Liver (tissue), 9 donors: ENCODE measurements around the gene HRH3. TPM values are rescaled to one million over a fixed set of nuclear protein-coding genes. Genes with fewer than 3 reads are reported as not detected.

Source experiments
- DNase-seq: peaks from one replicate; pipeline ENCODE4 v3.0.0-alpha.2; 2017; ENCODE audit warnings: low spot score
- H3K27ac ChIP-seq, 2 donors: one replicate each; pipeline ENCODE4 v1.7.0; 2013; ENCODE audit warnings: inconsistent platforms in 2 of 2, low read length in 2 of 2, control low read depth in 1 of 2, low read depth in 1 of 2, mild to moderate bottlenecking in 1 of 2
- H3K27me3 ChIP-seq, 4 donors: one replicate each; pipeline versions ENCODE4 v1.6.1 to v1.7.0; 2013; ENCODE audit warnings: low read length in 3 of 4, inconsistent platforms in 1 of 4, mild to moderate bottlenecking in 1 of 4, moderate library complexity in 1 of 4; ENCODE audit not compliant: control insufficient read depth in 4 of 4, insufficient read depth in 4 of 4
- H3K36me3 ChIP-seq, 4 donors: one replicate each; pipeline versions ENCODE4 v1.6.1 to v1.7.0; 2013; ENCODE audit warnings: low read length in 3 of 4, mild to moderate bottlenecking in 3 of 4, low read depth in 1 of 4, moderate library complexity in 1 of 4; ENCODE audit not compliant: control insufficient read depth in 4 of 4, insufficient read depth in 3 of 4
- H3K4me1 ChIP-seq, 4 donors: one replicate each; pipeline versions ENCODE4 v1.6.1 to v1.7.0; 2013; ENCODE audit warnings: low read length in 3 of 4, mild to moderate bottlenecking in 3 of 4, moderate library complexity in 1 of 4; ENCODE audit not compliant: control insufficient read depth in 4 of 4, insufficient read depth in 4 of 4
- H3K4me3 ChIP-seq, 3 donors: one replicate each; pipeline versions ENCODE4 v1.6.1 to v1.7.0; 2013; ENCODE audit warnings: low read length in 3 of 3, control low read depth in 1 of 3, low read depth in 1 of 3, mild to moderate bottlenecking in 1 of 3
- H3K9ac ChIP-seq, 2 donors: one replicate each; pipeline ENCODE4 v1.7.0; 2013; ENCODE audit warnings: low read length in 2 of 2, mild to moderate bottlenecking in 2 of 2, moderate library complexity in 2 of 2, control low read depth in 1 of 2, low read depth in 1 of 2
- H3K9me3 ChIP-seq, 4 donors: one replicate each; pipeline versions ENCODE4 v1.6.1 to v1.7.0; 2013; ENCODE audit warnings: low read length in 3 of 4; ENCODE audit not compliant: control insufficient read depth in 4 of 4
- EGR1 ChIP-seq, 2 donors: IDR thresholded peaks; 2 replicates each; pipeline ENCODE4 v1.6.1; 2016 to 2018; ENCODE audit warnings: antibody characterized with exemption in 2 of 2, low read depth in 2 of 2
- FOXA1 ChIP-seq: IDR thresholded peaks from 2 replicates; pipeline ENCODE4 v1.6.1; 2016; ENCODE audit warnings: antibody characterized with exemption
- GABPA ChIP-seq, 2 donors: IDR thresholded peaks in 1 of 2; conservative IDR thresholded peaks in 1 of 2; 2 replicates each; pipeline ENCODE4 v1.6.1; 2016; ENCODE audit warnings: antibody characterized with exemption in 2 of 2, mild to moderate bottlenecking in 1 of 2, moderate library complexity in 1 of 2
- HNF4A ChIP-seq, 2 donors: conservative IDR thresholded peaks; 2 replicates each; pipeline ENCODE4 v1.6.1; 2016; ENCODE audit warnings: antibody characterized with exemption in 2 of 2, mild to moderate bottlenecking in 2 of 2
- HNF4G ChIP-seq: IDR thresholded peaks from 2 replicates; pipeline ENCODE4 v1.6.1; 2016; ENCODE audit warnings: antibody characterized with exemption
- JUND ChIP-seq, 2 donors: IDR thresholded peaks; 2 replicates each; pipeline ENCODE4 v1.6.1; 2016; ENCODE audit warnings: antibody characterized with exemption in 2 of 2
- NR2F2 ChIP-seq: IDR thresholded peaks from 2 replicates; pipeline ENCODE4 v1.6.1; 2016; ENCODE audit warnings: antibody characterized with exemption
- RXRA ChIP-seq, 2 donors: IDR thresholded peaks; 2 replicates each; pipeline ENCODE4 v1.6.1; 2017 to 2018; ENCODE audit warnings: antibody characterized with exemption in 2 of 2, mild to moderate bottlenecking in 1 of 2
- SP1 ChIP-seq: IDR thresholded peaks from 2 replicates; pipeline ENCODE4 v1.6.1; 2018; ENCODE audit warnings: antibody characterized with exemption, mild to moderate bottlenecking
- TAF1 ChIP-seq: conservative IDR thresholded peaks from 2 replicates; pipeline ENCODE4 v1.6.1; 2016; ENCODE audit warnings: antibody characterized with exemption, mild to moderate bottlenecking
- YY1 ChIP-seq: IDR thresholded peaks from 2 replicates; pipeline ENCODE4 v1.6.1; 2016; ENCODE audit warnings: antibody characterized with exemption, mild to moderate bottlenecking
- WGBS: extraction: QIAGEN DNeasy Blood & Tissue Kit; methylation state at CpG from one replicate; pipeline ENCODE4 v1.1.7; 2013; 5-methylcytosine and 5-hydroxymethylcytosine counted together
- polyA plus RNA-seq, 2 donors: library from polyadenylated mRNA; stranded (reverse) in 1 of 2; unstranded in 1 of 2; fragments of 200-250 nt in 1 of 2; fragments of >200 nt in 1 of 2; fragmentation: Nextera tagmentation in 1 of 2; extraction: Ambion mirVana in 1 of 2; gene quantifications; one replicate each; pipeline versions ENCODE4 v1.2.1 to v1.2.3, GENCODE V29; 2013 to 2015
- total RNA-seq, 2 donors: library from RNA; depleted of rRNA; stranded (reverse); fragments of >200 nt; gene quantifications; one replicate each; pipeline ENCODE4 v1.2.3, GENCODE V29; 2014
- TF ChIP-seq, protein P1 (sequence below): fragments of 150-350 bp; IDR thresholded peaks from 2 replicates; pipeline ENCODE4 v1.5.1; 2017; ENCODE audit warnings: improper control_type of control experiment, low read depth, low read length; ENCODE audit not compliant: missing input control
- TF ChIP-seq, protein P2 (sequence below): IDR thresholded peaks from 2 replicates; pipeline ENCODE4 v1.6.1; 2016; ENCODE audit warnings: antibody characterized with exemption
- TF ChIP-seq, protein P3 (sequence below): IDR thresholded peaks from 2 replicates; pipeline ENCODE4 v1.6.1; 2016; ENCODE audit warnings: antibody characterized with exemption
- TF ChIP-seq, protein P4 (sequence below): IDR thresholded peaks from 2 replicates; pipeline ENCODE4 v1.6.1; 2016; ENCODE audit warnings: antibody characterized with exemption
- donor health status: healthy.
- donor health status: healthy.
- donor health status: healthy.
- donor health status: healthy.
- donor health status: healthy.

Gene HRH3
- total and polyA plus RNA-seq, 4 donors: not detected

DNA sequence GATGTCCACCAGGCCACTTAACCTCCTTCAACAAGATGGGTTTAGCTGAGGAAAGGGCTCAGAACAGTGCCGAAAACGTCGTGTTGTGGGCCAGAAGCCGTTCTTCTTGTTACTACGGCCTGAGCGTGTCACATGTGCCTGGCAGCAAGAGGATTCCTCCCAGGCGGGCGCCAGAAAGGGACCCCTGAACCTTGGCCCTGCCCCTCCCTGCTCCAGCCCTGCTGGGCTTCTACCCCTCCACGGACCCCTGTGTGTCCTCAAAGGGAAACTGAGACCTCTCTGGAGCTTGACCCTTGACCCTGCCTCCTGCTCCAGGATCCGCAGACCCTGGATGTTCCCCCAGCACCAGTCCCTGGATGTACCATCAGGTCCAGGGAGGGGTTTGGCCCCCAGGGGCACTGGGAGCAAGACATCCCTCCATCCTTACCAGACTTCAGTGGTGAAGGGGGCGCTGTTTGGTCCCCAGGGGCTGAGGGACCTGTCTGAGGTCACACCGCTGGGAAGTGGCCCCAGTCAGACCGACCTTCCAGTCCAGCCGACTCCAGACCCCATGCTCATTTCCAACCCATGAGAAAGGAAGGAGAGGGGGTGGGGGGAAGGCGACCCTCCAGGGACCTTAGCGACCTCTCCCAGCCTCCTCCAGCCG, 10.1 kb downstream of the HRH3 start:
- no peak overlapping the region for H3K27ac ChIP-seq
- no peak overlapping the region for H3K4me3 ChIP-seq
- H3K27me3 ChIP-seq: no peaks in the 10 kb centered on the region
- no peaks in the 10 kb centered on the region for H3K36me3 ChIP-seq
- no peaks in the 10 kb centered on the region for H3K9me3 ChIP-seq
- no peak overlapping the region for H3K9ac ChIP-seq
- no peak for DNase-seq
- 60% methylated on average over 17 of the region's 17 CpGs for whole genome bisulfite sequencing
- peaks cover 0 to 4% (median 0%) of the 10 kb centered on the region in 4 donors for H3K4me1 ChIP-seq
- TF ChIP-seq YY1 (no peak), GABPA (IDR thresholded peaks at IDR 0.05 in 1 of 2, conservative IDR thresholded peaks at IDR 0.05 in 1 of 2) (no peak), HNF4G (no peak), RXRA (IDR thresholded peaks at IDR 0.05) (no peak)
- TF ChIP-seq, protein P1, sequence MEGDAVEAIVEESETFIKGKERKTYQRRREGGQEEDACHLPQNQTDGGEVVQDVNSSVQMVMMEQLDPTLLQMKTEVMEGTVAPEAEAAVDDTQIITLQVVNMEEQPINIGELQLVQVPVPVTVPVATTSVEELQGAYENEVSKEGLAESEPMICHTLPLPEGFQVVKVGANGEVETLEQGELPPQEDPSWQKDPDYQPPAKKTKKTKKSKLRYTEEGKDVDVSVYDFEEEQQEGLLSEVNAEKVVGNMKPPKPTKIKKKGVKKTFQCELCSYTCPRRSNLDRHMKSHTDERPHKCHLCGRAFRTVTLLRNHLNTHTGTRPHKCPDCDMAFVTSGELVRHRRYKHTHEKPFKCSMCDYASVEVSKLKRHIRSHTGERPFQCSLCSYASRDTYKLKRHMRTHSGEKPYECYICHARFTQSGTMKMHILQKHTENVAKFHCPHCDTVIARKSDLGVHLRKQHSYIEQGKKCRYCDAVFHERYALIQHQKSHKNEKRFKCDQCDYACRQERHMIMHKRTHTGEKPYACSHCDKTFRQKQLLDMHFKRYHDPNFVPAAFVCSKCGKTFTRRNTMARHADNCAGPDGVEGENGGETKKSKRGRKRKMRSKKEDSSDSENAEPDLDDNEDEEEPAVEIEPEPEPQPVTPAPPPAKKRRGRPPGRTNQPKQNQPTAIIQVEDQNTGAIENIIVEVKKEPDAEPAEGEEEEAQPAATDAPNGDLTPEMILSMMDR: no peak

DNA sequence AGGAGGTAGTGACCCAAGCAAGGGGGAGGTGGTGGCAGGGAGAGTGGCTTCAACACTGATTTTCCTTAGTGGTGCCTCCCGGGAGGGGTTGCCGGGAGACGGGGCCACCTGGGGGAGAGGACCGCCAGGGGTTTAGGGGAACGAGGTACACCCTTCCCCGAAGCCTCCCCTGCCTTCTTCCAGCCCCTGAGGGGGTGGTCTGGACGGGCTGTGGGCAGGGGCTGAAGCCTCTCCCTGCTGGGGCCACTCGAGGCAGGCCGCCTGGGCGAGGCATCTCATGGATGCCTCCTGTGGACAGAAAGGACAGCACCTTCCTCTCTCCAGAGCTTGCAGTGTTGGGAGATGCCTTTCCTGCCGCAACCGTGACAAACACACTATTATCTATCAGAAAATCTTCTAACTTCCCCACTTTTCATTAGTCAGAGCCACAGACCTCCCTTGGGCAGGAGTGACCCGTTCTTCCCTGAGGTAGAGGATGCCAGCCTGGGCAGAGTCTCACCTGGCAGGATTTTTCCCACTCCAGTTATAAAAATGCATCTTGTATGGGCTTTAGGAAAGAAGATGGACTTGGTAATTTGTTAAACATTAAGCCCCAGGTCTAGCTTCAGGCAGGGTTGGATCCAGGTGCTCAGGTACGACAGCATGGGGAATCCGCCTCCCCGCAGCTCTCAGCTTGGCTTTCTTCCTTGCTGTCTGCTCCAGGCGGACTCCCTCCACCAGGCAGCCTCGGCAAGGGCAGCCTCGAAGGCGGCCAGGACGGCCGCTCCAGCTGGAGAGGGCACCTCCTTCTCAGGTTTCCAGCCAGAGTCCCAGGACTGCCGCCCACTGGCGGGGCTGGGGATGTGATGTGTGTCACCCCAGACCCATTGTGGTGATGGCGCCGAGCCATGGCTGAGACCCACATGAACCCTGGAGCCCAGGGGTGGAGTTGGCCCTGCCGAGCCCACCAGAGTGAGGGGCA, 11.0 kb downstream of the HRH3 start:
- DNase-seq: no peak
- no peaks in the 10 kb centered on the region for H3K9me3 ChIP-seq
- no peak for TF ChIP-seq SP1
- no peak for TF ChIP-seq FOXA1
- no peak for TF ChIP-seq TAF1
- TF ChIP-seq, protein P2, sequence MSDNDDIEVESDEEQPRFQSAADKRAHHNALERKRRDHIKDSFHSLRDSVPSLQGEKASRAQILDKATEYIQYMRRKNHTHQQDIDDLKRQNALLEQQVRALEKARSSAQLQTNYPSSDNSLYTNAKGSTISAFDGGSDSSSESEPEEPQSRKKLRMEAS: no peak
- TF ChIP-seq, protein P3, sequence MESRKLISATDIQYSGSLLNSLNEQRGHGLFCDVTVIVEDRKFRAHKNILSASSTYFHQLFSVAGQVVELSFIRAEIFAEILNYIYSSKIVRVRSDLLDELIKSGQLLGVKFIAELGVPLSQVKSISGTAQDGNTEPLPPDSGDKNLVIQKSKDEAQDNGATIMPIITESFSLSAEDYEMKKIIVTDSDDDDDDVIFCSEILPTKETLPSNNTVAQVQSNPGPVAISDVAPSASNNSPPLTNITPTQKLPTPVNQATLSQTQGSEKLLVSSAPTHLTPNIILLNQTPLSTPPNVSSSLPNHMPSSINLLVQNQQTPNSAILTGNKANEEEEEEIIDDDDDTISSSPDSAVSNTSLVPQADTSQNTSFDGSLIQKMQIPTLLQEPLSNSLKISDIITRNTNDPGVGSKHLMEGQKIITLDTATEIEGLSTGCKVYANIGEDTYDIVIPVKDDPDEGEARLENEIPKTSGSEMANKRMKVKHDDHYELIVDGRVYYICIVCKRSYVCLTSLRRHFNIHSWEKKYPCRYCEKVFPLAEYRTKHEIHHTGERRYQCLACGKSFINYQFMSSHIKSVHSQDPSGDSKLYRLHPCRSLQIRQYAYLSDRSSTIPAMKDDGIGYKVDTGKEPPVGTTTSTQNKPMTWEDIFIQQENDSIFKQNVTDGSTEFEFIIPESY: no peak
- TF ChIP-seq EGR1 (IDR thresholded peaks at IDR 0.05; ENCODE audit: low read depth in 2 of 2): no peak
- TF ChIP-seq YY1: no peak
- TF ChIP-seq GABPA (IDR thresholded peaks at IDR 0.05 in 1 of 2, conservative IDR thresholded peaks at IDR 0.05 in 1 of 2): no peak
- no peak for TF ChIP-seq HNF4G
- TF ChIP-seq, protein P4, sequence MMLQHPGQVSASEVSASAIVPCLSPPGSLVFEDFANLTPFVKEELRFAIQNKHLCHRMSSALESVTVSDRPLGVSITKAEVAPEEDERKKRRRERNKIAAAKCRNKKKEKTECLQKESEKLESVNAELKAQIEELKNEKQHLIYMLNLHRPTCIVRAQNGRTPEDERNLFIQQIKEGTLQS: no peak
- TF ChIP-seq NR2F2: no peak
- TF ChIP-seq HNF4A (conservative IDR thresholded peaks at IDR 0.05): no peak
- no peak for TF ChIP-seq JUND (IDR thresholded peaks at IDR 0.05)
- no peaks in the 10 kb centered on the region for H3K36me3 ChIP-seq
- H3K27ac ChIP-seq: no peak overlapping the region
- H3K9ac ChIP-seq: no peak overlapping the region
- 54% methylated on average over 27 of the region's 27 CpGs for WGBS
- H3K27me3 ChIP-seq: no peaks in the 10 kb centered on the region
- peaks cover 0 to 2% (median 0%) of the 10 kb centered on the region in 4 donors for H3K4me1 ChIP-seq
- H3K4me3 ChIP-seq: no peak overlapping the region
